COR-L47 (cell line): ENCODE results near the gene RAB7B.

Experiments used
- DNase-seq: peaks from one replicate; lab custom pipeline; 2025; lab: John Stamatoyannopoulos, UW

Gene RAB7B

GRCh38 chr1:206022766-206023165, 19.6 kb upstream of the RAB7B start:
- DNase-seq = no peak

- no peak for DNase-seq
These were observed 18.6 kb upstream of the RAB7B start for GRCh38 chr1:206021626-206022365.

DNA sequence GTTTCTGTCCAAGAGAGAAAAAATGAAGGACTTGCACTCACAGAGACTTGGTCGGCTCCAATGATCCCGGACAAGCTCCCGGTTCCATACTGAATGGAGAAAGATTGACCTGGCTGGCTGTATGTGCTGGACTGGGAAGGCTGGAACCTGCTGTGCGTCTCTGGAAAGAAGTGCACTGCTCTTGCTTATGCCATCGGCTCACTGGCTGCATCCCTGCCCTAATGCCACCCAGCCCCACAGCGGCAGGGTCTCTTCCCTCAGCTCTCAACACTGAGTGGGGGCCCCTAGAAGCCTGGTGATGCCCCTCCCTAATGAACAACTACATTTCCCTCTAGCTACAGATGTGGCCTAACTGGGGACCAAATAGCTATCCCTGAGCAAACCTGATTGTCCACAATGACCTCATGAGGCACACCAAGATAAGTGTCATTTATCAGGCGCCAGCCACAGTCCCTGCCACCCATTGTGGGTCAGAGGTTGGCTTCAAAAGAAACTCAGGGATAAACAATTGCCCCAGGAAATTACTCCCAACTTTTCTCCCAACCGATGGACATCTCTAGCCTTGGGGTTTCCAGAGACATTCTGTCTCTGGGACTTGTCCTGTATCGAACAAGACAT, 17.9 kb upstream of the RAB7B start:
- DNase-seq = no peak

DNA sequence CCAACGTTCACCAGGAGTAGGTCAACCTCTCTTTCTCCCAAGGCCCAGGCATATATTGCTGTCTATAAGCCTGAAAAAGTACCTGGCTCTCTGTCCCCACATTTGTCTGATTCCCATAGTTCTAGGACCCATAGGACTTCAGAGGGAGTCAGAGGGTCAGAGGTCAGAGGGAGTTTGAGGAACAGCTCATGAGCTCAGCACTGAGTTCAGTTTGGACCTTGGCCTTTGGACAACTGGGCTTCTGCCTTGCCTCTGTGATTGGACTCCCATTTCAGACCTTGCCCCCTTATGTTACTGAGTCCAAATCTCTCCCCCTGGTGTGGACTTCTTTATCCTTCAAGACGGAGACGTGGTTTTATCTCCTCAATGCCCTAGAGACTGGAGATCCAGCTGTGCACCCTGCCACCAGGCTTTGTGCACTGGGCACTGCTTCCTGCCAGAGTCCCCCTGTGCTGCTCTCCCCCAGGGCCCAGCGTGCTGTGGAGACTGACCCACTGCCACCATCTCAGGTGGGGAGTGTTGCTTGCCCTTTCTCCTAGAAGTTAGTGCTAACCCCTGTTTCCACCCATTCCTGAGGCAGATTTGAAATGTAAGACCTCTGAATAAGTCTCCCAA, 17.3 kb upstream of the RAB7B start:
- no peak for DNase-seq

GRCh38 chr1:206015071-206015470, 11.9 kb upstream of the RAB7B start:
- no peak for DNase-seq

DNA sequence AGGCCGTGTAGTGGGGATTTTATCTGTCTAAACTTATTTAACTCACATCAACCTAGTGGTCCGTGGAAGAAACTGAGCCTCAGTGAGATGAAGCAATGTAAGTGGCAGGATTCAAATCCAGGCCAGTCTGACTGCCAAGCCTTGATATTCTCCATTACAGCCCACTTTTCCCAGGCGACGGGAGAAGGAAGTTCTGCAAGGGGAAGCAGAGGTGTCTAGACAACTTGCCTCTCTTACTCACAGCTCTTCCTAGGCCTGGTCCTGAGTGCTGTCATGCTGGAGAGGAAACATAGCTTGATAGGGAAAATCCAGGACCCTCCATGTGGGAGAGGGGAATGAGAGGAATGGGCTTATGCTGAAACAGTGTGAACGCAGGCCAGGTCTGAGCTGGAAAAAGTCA, 11.4 kb upstream of the RAB7B start:
- DNase-seq = no peak

DNA sequence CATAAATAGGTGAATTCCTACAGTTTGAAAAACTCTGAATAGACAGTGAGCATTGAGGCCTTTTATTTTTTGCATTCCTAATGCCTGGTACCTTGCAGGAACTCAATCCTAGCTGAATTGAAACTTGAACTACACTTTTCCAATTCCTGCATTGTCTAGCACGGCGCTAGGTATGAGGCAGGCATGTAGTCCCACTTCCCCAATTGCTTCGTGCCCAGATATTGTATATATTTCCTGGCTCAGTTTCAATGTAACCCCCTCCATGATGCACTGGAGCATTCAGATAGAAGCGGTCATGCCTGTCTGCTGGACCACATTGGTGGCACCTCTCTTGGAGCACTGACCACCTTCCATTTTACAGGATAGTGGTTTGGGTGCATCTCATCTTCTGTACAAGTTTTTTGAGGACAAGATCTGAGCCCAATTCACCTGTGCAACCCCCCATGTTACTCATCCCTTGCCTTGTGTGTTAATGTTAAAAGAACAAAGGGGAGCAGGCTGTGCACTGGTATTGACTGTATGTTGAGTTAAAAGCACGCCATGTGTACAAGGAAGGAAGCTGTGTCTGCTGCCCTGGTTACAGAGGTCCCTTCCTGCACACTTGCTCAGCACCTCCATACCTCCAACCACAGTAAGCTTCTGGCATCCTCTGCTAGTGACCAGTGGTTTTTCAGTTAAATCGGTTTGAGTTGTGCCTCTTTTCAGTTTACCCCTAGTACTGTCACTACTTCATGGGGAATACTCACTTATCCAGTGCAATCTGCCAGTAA, 10.0 kb upstream of the RAB7B start:
- no peak for DNase-seq

DNA sequence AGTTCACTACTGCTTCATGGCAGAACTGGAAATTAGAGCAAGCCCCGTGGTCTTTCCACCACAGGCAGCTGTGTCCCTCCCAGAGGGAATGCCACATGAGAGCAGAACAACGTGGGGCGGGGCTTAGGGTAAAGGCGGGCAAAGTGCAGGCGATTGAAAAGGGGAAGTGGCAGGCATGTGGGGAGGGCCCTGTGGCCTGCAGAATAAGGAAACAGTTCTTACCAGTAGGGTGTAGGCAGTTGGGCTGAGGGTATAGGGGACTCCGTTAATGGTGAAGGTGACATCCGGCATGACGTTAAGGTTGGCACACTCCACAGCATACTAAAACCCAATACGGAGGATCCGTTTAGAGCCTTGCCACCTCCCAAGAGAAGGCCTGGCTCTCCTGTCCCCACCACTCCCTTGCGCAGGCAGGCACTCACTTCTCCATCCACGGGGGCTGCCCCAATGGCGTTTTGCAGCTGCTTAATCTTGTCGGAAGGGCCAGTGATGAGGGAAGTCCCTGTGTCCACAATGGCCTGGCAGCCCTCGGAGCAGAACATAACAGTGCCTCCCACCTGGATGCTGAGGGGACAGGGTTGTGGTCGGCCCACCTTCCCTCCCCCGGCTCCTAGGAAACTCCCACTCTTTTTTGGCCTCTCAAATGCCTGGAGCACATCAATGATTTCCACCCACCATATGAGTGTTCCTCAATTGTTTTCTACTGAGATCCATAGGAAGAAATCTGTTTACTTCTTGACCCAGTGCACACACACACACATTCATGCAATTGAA, 9.1 kb upstream of the RAB7B start:
- DNase-seq = no peak

DNA sequence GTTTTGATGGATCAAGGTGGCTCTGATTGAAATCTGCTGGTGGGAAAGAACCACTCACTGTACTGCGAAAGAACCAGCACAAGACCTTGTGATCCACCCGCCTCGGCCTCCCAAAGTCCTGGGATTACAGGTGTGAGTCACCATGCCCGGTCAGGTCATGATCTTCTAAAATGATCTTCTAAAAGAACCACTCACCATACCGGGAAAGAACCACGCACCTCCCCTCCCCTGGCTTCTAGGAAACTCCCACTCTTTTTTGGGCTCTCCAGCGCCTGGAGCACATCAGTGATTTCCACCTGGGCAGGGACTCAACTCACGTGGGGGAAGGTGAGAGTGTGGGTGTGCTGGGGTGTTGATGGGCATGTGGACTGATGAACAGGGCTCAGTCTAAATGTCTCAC, 7.9 kb upstream of the RAB7B start:
- no peak for DNase-seq

GRCh38 chr1:206010060-206010459, 6.9 kb upstream of the RAB7B start:
- no peak for DNase-seq

DNA sequence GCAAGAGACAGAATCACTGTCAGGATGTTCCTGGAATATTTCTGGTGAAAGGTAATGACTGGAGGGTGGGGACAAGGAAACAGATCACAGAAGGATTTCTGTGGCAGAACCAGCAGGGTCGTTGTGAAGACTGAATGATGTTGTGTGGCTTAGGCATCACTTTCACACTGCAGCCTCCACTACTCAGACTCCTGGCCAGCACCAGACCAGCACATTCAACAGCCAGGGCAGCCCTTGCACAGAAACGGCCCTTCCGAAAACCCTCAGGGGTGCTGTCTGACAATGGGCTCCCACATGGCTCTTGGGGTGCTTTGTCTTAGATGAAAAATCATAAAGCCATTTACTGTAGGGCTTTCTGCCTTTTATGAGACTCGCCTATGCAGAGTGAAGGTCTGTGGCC, 3.8 kb upstream of the RAB7B start:
- no peak for DNase-seq

DNA sequence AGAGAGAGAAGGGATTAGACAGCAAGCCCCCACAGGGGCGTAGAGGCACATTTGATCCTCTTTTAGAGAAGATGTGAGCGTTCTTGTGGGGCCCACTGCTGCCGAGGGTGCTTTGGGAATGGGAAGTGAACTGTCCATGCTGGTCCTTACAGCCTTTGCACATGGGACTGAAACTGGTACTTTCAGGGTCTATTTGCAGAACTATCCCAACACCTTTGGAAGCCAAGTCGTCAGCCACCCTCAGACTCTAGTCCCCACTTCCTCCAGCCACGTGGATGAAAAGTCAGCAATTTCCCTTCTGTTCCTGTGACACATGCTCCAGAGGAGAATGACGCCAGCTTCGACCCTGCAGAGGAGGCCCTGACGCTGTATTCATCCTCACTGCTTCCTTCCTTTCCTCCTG, 2.6 kb upstream of the RAB7B start:
- DNase-seq = no peak

- no peak for DNase-seq
These were observed 2.0 kb upstream of the RAB7B start for GRCh38 chr1:206005234-206005633.

DNA sequence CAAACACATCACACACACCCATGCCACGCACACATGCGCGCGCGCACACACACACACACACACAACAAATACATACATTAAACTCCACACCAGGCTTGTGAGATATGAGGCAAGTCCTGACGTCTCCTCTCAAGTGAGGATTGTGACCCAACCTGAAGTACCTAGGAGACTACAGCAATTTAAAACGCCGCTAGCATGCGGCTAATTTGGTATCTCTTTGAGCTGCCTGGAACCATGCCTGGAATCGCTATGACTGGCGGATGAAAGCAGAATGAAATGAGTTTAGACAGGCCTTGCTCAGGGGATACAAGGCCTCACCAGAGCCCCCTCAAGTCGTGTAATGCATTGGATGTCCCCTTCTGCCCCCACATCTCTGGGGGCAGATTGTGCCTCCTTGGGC, 1.6 kb upstream of the RAB7B start:
- DNase-seq = peak; percentile 12

- DNase-seq = no peak
These were observed 932 bp upstream of the RAB7B start for GRCh38 chr1:206003854-206004800.

- DNase-seq = no peak
These were observed 1.0 kb downstream of the RAB7B start for GRCh38 chr1:206002160-206002559.

- no peak for DNase-seq
These were observed 1.7 kb downstream of the RAB7B start for GRCh38 chr1:206001476-206001888.

DNA sequence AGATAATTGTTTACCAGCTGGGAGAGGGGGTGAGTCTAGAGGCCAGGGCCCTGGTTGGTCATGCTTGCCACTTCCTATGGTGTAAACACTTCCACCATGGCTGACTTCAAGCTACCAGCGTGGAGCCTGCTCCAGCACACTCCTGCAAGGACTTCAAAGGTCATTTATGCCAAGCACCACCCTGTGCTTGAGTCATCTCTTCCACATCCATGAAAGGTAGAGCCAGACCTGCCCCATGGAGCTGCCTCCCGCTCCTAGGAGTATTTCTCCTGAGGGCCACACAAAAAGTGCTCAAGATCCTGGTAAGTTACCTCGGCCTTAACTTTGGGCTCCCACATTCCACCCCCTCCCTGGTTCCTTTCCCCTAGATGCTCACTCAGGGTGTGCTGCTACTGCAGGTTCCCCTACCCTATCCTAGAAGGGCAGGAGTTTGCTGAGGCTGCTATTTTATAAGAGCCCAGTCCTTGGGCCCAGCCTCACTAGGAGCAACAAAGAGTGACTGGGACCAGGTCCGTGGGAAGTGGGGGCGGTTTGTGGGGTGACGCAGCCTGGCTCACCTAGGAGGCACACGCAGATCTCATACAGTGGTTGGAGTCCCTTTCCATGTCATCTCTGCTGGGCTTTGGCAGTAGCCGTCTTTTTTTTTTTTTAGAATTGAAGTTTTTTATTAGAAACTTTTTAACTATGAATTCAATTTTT, 2.4 kb downstream of the RAB7B start:
- DNase-seq = no peak

GRCh38 chr1:205998457-205999241, 4.5 kb downstream of the RAB7B start:
- DNase-seq = no peak
